Ammon's horn (tissue), 1 donor: Measurements from ENCODE around the gene FARP1.

Source experiments
- DNase-seq: peaks from one replicate; pipeline ENCODE4 v3.0.0-alpha.2; 2016; ENCODE audit warnings: low spot score

Gene FARP1

GRCh38 chr13:98500963-98501421, 358.1 kb downstream of the FARP1 start:
- no peak for DNase-seq

- no peak for DNase-seq
Measured at GRCh38 chr13:98503175-98504028, 360.5 kb downstream of the FARP1 start.

GRCh38 chr13:98504029-98504351, 361.1 kb downstream of the FARP1 start:
- no peak for DNase-seq

GRCh38 chr13:98504371-98504963, 361.6 kb downstream of the FARP1 start:
- DNase-seq: no peak
